K562 (cell line): ENCODE data around the gene KRTAP17-1. TPM values are rescaled to one million over a fixed set of nuclear protein-coding genes. Genes with fewer than 3 reads are reported as not detected.

Experiments used
- CHD7 ChIP-seq: fragments of 200-600 bp; sonication (generic); IDR thresholded peaks from one replicate; pipeline ENCODE4 v1.6.1; 2012; ENCODE audit warnings: mild to moderate bottlenecking, low read depth, low read length, inconsistent platforms
- ZNF24 ChIP-seq: fragments of 450-650 bp; IDR thresholded peaks from 2 replicates; pipeline ENCODE4 v1.6.1; 2016
- polyA plus RNA-seq, 8 experiments: library from polyadenylated mRNA; depleted of rRNA in 4 of 8; stranded (reverse) in 5 of 8; unstranded in 3 of 8; fragments of >200 nt; fragmentation: Nextera tagmentation in 2 of 8; fragmentation: Illumina TruSeq in 1 of 8; extraction: Ambion mirVana in 2 of 8; extraction: Trizol in 1 of 8; gene quantifications; 2 replicates each; pipeline versions ENCODE4 v1.2.1 to v1.2.3, GENCODE V29; 2011 to 2014; ENCODE audit warnings: inconsistent platforms in 1 of 8, missing spikeins in 1 of 8
- total RNA-seq, 7 experiments: library from RNA; depleted of rRNA in 6 of 7; stranded (reverse); fragments of >200 nt in 6 of 7; fragmentation: Illumina TruSeq in 2 of 7; extraction: Trizol in 2 of 7; gene quantifications; 2 replicates each; pipeline versions ENCODE4 v1.2.1 to v1.2.3, GENCODE V29; 2011 to 2021; ENCODE audit warnings: low replicate concordance in 1 of 7

KRTAP17-1 gene
- total and polyA plus RNA-seq, 9 of the 15 experiments (the other 6 are each of a cell fraction or from before 2014, with no cell fraction given): not detected

- TF ChIP-seq ZNF24 (no peak), CHD7 (no peak)
- TF ChIP-seq, all 486 proteins: peak for 0
Observed at GRCh38 chr17:41284546-41284945, 31.0 kb downstream of the KRTAP17-1 start (continued).
